GM12892 (cell line): ENCODE measurements around the gene SLC30A9.

ENCODE experiments used
- POLR2A ChIP-seq: IDR thresholded peaks from 2 replicates; pipeline ENCODE4 v1.6.1; 2011; ENCODE audit warnings: low read depth, low read length, control low read depth
- TAF1 ChIP-seq: IDR thresholded peaks from 2 replicates; pipeline ENCODE4 v1.6.1; 2011; ENCODE audit warnings: low read depth, mild to moderate bottlenecking, control low read depth, low read length, borderline replicate concordance

- no peak for TF ChIP-seq POLR2A
- no peak for TF ChIP-seq TAF1
Observed at GRCh38 chr4:42067264-42067663, 76.9 kb downstream of the SLC30A9 start.
